GM12878 (cell line): ENCODE measurements around the gene BRINP3.

ENCODE experiments used
- CTCF ChIP-seq, 3 experiments: IDR thresholded peaks in 2 of 3; conservative IDR thresholded peaks in 1 of 3; 2 replicates each; pipeline ENCODE4 v1.5.1; 2011; ENCODE audit warnings: low read depth in 3 of 3, low read length in 3 of 3, mild to moderate bottlenecking in 3 of 3, control low read depth in 2 of 3, moderate library complexity in 2 of 3, inconsistent platforms in 1 of 3, mixed read lengths in 1 of 3; ENCODE audit not compliant: control insufficient read depth in 2 of 3, insufficient read depth in 1 of 3; ENCODE audit errors: extremely low read depth in 1 of 3
- USF1 ChIP-seq: IDR thresholded peaks from 2 replicates; pipeline ENCODE4 v1.6.1; 2011; ENCODE audit warnings: borderline replicate concordance, low read depth, mild to moderate bottlenecking, moderate library complexity, mixed read lengths, low read length; ENCODE audit not compliant: insufficient read depth; ENCODE audit errors: extremely low read length
- WRNIP1 ChIP-seq: IDR thresholded peaks from 2 replicates; pipeline ENCODE4 v1.6.1; 2011; ENCODE audit warnings: low read depth, low read length, improper control_type of control experiment, borderline replicate concordance

GRCh38 chr1:190124068-190124467, 353.6 kb downstream of the BRINP3 start:
- TF ChIP-seq USF1 (no peak), CTCF (IDR thresholded peaks at IDR 0.05 in 2 of 3, conservative IDR thresholded peaks at IDR 0.05 in 1 of 3; ENCODE audit: control insufficient read depth in 2 of 3, extremely low read depth in 1 of 3, insufficient read depth in 1 of 3, low read depth in 3 of 3, low read length in 3 of 3) (no peak; a peak in 1 of 6 replicates), WRNIP1 (no peak)
